Measurements from ENCODE around the gene ERC2.

DNA sequence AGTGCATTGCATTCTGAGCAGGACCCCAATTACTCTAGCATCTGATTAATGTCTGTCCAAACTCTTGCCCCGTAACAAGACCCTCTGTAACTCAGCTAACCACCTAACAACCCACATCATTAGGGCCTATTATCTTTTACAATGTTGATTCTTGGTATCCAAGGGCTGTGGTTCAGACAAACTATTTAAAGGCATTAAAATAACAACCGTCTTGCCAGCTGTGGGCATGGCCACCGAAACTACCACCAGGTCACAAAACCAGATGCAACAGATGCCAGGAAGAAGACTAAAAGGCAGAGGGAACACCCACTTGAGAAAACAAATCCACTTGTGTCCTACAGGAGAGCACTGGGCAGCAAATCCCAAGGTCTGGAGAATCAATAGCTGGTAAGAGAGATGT lies 262.9 kb downstream of the ERC2 start:
- TF ChIP-seq BRCA1 (IDR thresholded peaks at IDR 0.05; ENCODE audit: low read depth, low read length) (no peak), POU5F1 (IDR thresholded peaks at IDR 0.05; ENCODE audit: low read depth, low read length) (no peak), CBX8 (IDR thresholded peaks at IDR 0.05; ENCODE audit: borderline replicate concordance, low read depth, low read length) (no peak), CEBPB (IDR thresholded peaks at IDR 0.05; ENCODE audit: low read depth, low read length) (no peak), RXRA (IDR thresholded peaks at IDR 0.05; ENCODE audit: insufficient read depth, low read depth, low read length) (no peak), SIN3A (conservative IDR thresholded peaks at IDR 0.05 in 1 of 2, IDR thresholded peaks at IDR 0.05 in 1 of 2; ENCODE audit: low read depth in 1 of 2, low read length in 2 of 2) (no peak)
- TF ChIP-seq, protein P1, sequence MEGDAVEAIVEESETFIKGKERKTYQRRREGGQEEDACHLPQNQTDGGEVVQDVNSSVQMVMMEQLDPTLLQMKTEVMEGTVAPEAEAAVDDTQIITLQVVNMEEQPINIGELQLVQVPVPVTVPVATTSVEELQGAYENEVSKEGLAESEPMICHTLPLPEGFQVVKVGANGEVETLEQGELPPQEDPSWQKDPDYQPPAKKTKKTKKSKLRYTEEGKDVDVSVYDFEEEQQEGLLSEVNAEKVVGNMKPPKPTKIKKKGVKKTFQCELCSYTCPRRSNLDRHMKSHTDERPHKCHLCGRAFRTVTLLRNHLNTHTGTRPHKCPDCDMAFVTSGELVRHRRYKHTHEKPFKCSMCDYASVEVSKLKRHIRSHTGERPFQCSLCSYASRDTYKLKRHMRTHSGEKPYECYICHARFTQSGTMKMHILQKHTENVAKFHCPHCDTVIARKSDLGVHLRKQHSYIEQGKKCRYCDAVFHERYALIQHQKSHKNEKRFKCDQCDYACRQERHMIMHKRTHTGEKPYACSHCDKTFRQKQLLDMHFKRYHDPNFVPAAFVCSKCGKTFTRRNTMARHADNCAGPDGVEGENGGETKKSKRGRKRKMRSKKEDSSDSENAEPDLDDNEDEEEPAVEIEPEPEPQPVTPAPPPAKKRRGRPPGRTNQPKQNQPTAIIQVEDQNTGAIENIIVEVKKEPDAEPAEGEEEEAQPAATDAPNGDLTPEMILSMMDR (IDR thresholded peaks at IDR 0.05; ENCODE audit: control extremely low read depth in 1 of 3, insufficient read depth in 1 of 3, low read depth in 1 of 3, low read length in 3 of 3): no peak
- TF ChIP-seq, protein P2, sequence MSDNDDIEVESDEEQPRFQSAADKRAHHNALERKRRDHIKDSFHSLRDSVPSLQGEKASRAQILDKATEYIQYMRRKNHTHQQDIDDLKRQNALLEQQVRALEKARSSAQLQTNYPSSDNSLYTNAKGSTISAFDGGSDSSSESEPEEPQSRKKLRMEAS (IDR thresholded peaks at IDR 0.05): no peak

Data from H1 (cell line).